Head of caudate nucleus (tissue), 42 donors: ENCODE measurements around the gene SIGLECL1.
A peak's percentile ranks its signal among the peaks of the same experiment; 100 is the strongest.
"Not testable (repeated sequence)": the region's sequence is repeated elsewhere in the genome, so short reads cannot be mapped to it uniquely, and the experiment has no call there.

Experiments used
- DNase-seq, 42 donors: peaks; one replicate each; pipeline versions ENCODE4 v3.0.0 to v3.0.0-alpha.2; 2020 to 2021; ENCODE audit warnings: mixed read lengths in 7 of 42
- intact Hi-C: fragments of 100-400 bp; cut with DNase I; formaldehyde crosslinking; loops from one replicate; pipeline ENCODE4 v1.15.0; 2022

The SIGLECL1 gene

GRCh38 chr19:51250786-51251467 lies at the start of gene SIGLECL1:
Gene SIGLECL1, plus strand, starts transcription at chr19:51251080. Its CDS starts 12,993 bp downstream, at chr19:51264073.
- no peak for DNase-seq
- intact Hi-C loops = no loop called here

DNA sequence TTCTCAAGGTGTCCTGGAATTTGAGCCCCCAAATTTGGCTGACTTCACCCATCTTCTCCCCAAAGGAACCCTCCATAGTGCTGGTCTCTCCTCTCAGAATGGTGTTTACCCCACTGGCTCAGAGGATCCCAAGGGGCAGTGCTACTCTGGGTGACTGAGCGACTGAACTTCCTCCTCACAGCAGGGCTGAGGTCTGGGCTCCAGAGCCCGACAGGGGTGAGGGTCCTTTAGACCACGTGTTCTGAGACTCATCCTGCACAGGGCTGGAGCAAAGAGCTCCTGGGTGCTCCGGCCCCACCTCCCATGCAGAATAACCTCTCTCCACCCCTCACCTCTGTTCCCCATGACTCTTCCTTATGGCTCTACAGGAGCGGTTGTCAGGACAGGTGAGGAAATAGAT lies 49.2 kb upstream of the SIGLECL1 start:
- intact Hi-C loops = no loop called here
- DNase-seq = no peak

DNA sequence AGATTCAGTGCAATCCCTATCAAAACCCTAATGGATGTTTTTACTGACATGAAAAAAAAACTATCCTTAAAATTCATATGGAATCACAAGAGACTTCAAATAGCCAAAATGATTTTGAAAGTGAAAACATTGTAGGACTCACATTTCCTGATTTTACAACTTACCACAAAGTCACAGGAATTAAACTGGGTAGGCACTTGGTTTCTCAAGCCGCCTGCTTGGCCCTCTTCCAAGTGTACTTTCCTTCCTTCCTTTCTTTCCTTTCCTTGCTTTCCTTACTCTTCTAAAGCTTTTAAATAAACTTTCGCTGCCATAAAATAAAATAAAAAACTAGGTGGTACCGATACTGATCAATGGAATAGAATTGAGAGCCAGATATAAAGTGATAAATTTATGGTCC lies 47.0 kb upstream of the SIGLECL1 start:
- peak in 3 of 42 donors; percentile 7 to 13 (median 12) for DNase-seq

DNA sequence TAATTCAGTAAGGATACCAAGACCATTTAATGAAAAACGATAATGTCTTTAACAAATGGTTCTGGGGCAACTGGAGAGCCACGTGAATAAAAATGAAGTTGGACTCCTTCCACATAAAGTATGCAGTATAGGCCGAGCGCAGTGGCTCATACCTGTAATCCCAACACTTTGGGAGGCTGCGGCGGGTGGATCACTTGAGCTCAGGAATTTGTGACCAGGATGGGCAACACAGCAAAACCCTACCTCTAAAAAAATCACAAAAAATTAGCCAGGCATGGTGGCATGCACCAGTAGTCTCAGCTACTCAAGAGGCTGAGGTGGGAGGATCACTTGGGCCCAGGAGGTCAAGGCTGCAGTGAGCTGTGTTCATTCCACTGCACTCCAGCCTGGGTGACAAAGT lies 46.6 kb upstream of the SIGLECL1 start:
- DNase-seq = peak in 1 of 42 donors; percentile 4
- intact Hi-C loops = no loop called here

More for the DNA sequence above, 47.0 kb upstream of the SIGLECL1 start:
- intact Hi-C loops = no loop called here

DNA sequence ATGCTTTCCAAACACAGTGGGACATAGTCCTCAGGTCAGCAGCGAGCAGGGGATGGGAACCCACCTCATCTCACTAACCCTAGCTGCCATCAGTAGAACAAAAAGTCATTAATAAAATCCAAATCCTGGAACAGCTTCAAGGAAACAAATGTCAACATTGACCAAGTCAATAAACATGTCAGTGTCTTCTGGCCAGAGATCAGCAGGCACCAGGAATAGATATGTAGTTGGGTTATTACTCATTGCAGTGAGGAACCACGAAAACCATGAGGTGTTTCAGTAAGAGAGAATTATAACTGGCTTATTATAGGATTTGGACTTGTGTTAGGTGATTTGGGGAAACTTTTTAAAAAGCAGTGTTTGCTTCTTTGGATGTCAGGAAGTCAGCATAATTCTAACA lies 43.1 kb upstream of the SIGLECL1 start:
- DNase-seq = peak in 1 of 42 donors; percentile 8
- intact Hi-C loops = no loop called here

GRCh38 chr19:51210191-51210784 lies 40.6 kb upstream of the SIGLECL1 start:
- DNase-seq = no peak
- intact Hi-C loops = no loop called here

GRCh38 chr19:51210874-51211361 lies 40.0 kb upstream of the SIGLECL1 start:
- DNase-seq = peak in 27 of 42 donors; percentile 3 to 57 (median 25)

GRCh38 chr19:51211833-51212232 lies 39.0 kb upstream of the SIGLECL1 start:
- DNase-seq = no peak
- intact Hi-C loops = no loop called here

More at GRCh38 chr19:51210874-51211361, 40.0 kb upstream of the SIGLECL1 start:
- intact Hi-C loops = not testable (repeated sequence)

DNA sequence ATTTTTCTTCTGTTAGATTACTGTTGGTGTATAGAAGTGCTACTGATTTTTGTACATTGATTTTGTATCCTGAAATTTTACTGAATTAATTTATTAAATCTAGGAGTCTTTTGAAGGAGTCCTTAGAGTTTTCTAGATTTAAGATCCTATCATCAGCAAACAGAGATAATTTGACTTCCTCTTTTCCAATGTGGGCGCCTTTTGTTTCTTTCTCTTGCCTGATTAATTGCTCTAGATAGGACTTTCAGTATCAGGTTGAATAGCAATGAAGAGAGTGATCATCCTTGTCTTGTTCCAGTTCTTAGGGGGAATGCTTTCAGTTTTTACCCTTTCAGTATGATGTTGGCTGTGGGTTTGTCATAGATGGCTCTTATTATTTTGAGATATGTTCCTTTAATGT lies 31.6 kb upstream of the SIGLECL1 start:
- intact Hi-C loops = no loop called here
- DNase-seq = no peak

- DNase-seq = no peak
- intact Hi-C loops = no loop called here
Measured at GRCh38 chr19:51219971-51220370, 30.9 kb upstream of the SIGLECL1 start.

DNA sequence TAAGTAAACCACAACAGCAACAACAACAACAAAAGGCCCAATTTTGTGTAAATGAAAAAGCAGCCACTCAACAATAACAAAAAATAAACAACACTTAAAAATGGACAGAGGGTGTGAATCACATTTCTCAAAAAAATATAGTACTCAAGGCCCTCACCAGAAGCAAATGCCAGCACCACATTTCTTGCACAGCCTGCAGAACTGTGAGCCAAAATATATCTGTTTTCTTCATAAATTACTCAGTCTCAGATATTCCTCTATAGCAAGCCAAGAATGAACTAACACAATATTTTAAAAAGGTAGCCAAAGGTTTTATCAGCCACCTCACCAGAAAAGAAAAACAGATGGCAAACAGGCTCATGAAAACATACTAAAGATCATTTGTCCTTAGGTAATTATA lies 29.9 kb upstream of the SIGLECL1 start:
- DNase-seq = no peak
- intact Hi-C loops = no loop called here

DNA sequence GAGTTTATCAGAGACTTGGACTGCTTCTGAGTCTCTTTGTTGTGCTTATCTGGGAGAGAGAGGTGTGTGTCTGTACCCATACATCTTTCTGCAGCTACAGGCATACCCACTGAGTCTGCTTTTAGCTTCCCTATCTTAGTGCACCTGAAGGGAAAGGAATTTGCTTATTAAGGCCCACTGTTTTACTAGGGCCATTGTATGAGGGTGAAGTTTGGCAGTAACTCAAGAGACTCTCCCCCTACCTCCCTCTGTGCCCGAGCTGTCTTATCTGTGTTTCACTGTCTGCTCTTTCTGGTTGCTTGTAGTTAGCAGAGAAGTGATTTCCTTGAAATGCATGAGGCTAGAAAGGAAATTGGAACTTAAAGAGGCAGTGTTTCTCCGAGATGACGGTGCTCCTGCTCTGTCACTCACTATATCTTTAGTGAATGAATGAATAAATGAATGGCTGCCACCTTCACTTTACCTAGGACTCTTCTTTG lies 26.7 kb upstream of the SIGLECL1 start:
- no peak for DNase-seq
- intact Hi-C loops = no loop called here

DNA sequence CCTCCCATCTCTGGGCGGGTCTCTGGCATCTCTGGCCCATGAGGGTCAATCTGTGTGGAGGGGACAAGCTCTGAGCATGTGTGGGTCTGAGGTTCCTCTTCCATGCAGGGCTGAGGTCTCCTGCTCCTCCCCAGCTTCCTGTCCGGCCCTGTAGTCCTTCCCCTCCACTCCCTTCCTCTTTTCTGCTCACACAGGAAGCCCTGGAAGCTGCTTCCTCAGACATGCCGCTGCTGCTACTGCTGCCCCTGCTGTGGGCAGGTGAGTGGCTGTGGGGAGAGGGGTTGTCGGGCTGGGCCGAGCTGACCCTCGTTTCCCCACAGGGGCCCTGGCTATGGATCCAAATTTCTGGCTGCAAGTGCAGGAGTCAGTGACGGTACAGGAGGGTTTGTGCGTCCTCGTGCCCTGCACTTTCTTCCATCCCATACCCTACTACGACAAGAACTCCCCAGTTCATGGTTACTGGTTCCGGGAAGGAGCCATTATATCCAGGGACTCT lies 25.9 kb upstream of the SIGLECL1 start, which contains the start of gene CD33:
Gene CD33 (plus strand): TSS at position 183 of the 496 bp plus-strand sequence. CDS start 39 bp downstream, at position 222.
- intact Hi-C loops = not testable (repeated sequence)
- DNase-seq = peak in 27 of 42 donors; percentile 2 to 49 (median 20)

GRCh38 chr19:51226067-51226466 lies 24.8 kb upstream of the SIGLECL1 start:
- peak in 1 of 42 donors; percentile 30 for DNase-seq
- intact Hi-C loops = no loop called here

- intact Hi-C loops = no loop called here
- no peak for DNase-seq
Measured at GRCh38 chr19:51227326-51227725, 23.6 kb upstream of the SIGLECL1 start.

DNA sequence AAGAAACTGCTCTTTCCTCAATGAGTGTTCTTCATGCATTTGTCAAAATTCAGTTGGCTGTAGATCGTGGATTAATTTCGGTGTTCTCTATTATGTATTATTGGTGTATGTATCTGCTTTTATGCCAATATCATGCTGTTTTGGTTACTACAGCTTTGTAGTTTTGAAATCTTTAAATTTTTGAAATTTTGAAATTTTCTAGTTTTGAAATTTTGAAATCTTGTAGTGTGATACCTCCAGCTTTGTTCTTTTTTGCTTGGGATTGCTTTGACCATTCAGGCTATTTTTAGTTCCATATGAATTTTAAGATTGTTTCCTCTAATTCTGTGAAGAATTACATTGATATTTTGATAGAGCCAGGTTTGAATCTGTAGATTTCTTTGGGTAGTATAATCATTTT lies 22.9 kb upstream of the SIGLECL1 start:
- intact Hi-C loops = no loop called here
- no peak for DNase-seq

- no peak for DNase-seq
Measured at GRCh38 chr19:51240866-51241265, 10.0 kb upstream of the SIGLECL1 start.

GRCh38 chr19:51242881-51243630 lies 7.8 kb upstream of the SIGLECL1 start:
- DNase-seq = no peak
- intact Hi-C loops = no loop called here

More at GRCh38 chr19:51240866-51241265, 10.0 kb upstream of the SIGLECL1 start:
- intact Hi-C loops = no loop called here

DNA sequence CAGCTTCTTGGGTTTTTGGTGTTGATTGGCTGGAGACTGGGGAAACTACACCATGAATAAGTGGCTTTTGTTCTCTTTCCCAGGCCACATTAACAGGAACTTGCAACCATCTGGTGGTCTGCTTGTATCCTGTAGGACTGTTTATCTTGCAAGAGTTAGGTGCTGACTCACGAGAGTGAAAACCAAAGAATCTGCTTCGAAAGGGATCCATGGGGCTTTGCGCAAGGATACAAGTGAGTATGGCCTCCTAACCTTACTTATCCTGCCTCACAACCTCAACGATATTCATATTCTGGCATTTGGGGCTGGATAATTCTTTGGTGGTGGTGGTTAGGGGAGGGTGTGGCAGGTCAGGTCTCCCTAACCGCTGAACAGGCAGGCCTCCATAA lies 4.7 kb upstream of the SIGLECL1 start:
- no peak for DNase-seq
- intact Hi-C loops = no loop called here
